NCI-H2171 (cell line): ENCODE data around the gene SCPEP1.

ENCODE experiments used
- DNase-seq: peaks from one replicate; lab custom pipeline; 2025; lab: John Stamatoyannopoulos, UW

The SCPEP1 gene

GRCh38 chr17:57040571-57040970 is 62.6 kb downstream of the SCPEP1 start:
- no peak for DNase-seq

GRCh38 chr17:57043276-57043675 is 65.3 kb downstream of the SCPEP1 start:
- no peak for DNase-seq

GRCh38 chr17:57044976-57045867 is 67.3 kb downstream of the SCPEP1 start:
- DNase-seq: no peak

- DNase-seq: no peak
Measured at GRCh38 chr17:57045868-57046704, 68.2 kb downstream of the SCPEP1 start.

- DNase-seq: no peak
Measured at GRCh38 chr17:57046749-57047148, 68.8 kb downstream of the SCPEP1 start.

- no peak for DNase-seq
Measured at GRCh38 chr17:57048096-57048495, 70.2 kb downstream of the SCPEP1 start.

- no peak for DNase-seq
Measured at GRCh38 chr17:57050306-57050705, 72.4 kb downstream of the SCPEP1 start.

GRCh38 chr17:57051886-57052361 is 74.0 kb downstream of the SCPEP1 start:
- peak; percentile 66 for DNase-seq
